H1 (cell line): Measurements from ENCODE around the gene NAV2. TPM values are rescaled to one million over a fixed set of nuclear protein-coding genes. Genes with fewer than 3 reads are reported as not detected.
A peak's percentile ranks its signal among the peaks of the same experiment; 100 is the strongest.

ENCODE experiments used
- CREB1 ChIP-seq: IDR thresholded peaks from 2 replicates; pipeline ENCODE4 v1.6.1; 2012; ENCODE audit warnings: inconsistent platforms
- FOSL1 ChIP-seq: IDR thresholded peaks from 2 replicates; pipeline ENCODE4 v1.6.1; 2011; ENCODE audit warnings: mild to moderate bottlenecking, low read depth, low read length, moderate library complexity; ENCODE audit not compliant: insufficient read depth
- JUN ChIP-seq: IDR thresholded peaks from 2 replicates; pipeline ENCODE4 v1.6.1; 2011; ENCODE audit warnings: low read depth, mild to moderate bottlenecking, improper control_type of control experiment, low read length
- POLR2A ChIP-seq, 2 experiments: IDR thresholded peaks; 1 replicate in 1 of 2; 2 replicates in 1 of 2; pipeline ENCODE4 v1.6.1; 2011; ENCODE audit warnings: low read depth in 2 of 2, low read length in 2 of 2, mild to moderate bottlenecking in 2 of 2; ENCODE audit errors: control extremely low read depth in 1 of 2
- RXRA ChIP-seq: IDR thresholded peaks from 2 replicates; pipeline ENCODE4 v1.6.1; 2011; ENCODE audit warnings: low read depth, mild to moderate bottlenecking, low read length, moderate library complexity; ENCODE audit not compliant: insufficient read depth
- SIN3A ChIP-seq, 2 experiments: IDR thresholded peaks in 1 of 2; conservative IDR thresholded peaks in 1 of 2; 2 replicates each; pipeline ENCODE4 v1.6.1; 2011 to 2012; ENCODE audit warnings: low read length in 2 of 2, improper control_type of control experiment in 1 of 2, low read depth in 1 of 2, mild to moderate bottlenecking in 1 of 2
- SP1 ChIP-seq: IDR thresholded peaks from 2 replicates; pipeline ENCODE4 v1.6.1; 2011; ENCODE audit warnings: low read depth, low read length
- YY1 ChIP-seq: IDR thresholded peaks from 2 replicates; pipeline ENCODE4 v1.6.1; 2011; ENCODE audit warnings: low read depth, mild to moderate bottlenecking, low read length
- polyA plus RNA-seq, 7 experiments: library from polyadenylated mRNA; depleted of rRNA in 3 of 7; stranded (reverse) in 5 of 7; unstranded in 2 of 7; fragments of >200 nt in 5 of 7; fragments of 200-250 nt in 2 of 7; gene quantifications; 1 replicate in 5 of 7; 2 replicates in 1 of 7; 4 replicates in 1 of 7; pipeline versions ENCODE4 v1.2.1 to v1.2.3, GENCODE V29; 2011 to 2013; ENCODE audit warnings: missing spikeins in 2 of 7, mixed read lengths in 2 of 7
- total RNA-seq: library from RNA; stranded (reverse); fragmentation: NEBNext Ultra II Directional; extraction: Animal tissue kit (Norgen Biotek cat#: 25700); gene quantifications from 2 replicates; pipeline ENCODE4 v1.2.1, GENCODE V29; 2021
- TF ChIP-seq, protein P1 (sequence below), 3 experiments: IDR thresholded peaks; 1 replicate in 2 of 3; 2 replicates in 1 of 3; pipeline versions ENCODE4 v1.5.1 to v1.6.1; 2011; ENCODE audit warnings: low read length in 3 of 3, mild to moderate bottlenecking in 3 of 3, inconsistent platforms in 2 of 3, low read depth in 1 of 3, moderate library complexity in 1 of 3; ENCODE audit not compliant: insufficient read depth in 1 of 3; ENCODE audit errors: control extremely low read depth in 1 of 3

Gene NAV2
- total and polyA plus RNA-seq, 2 of the 8 experiments (the other 6 are each of a cell fraction or from before 2014, with no cell fraction given), result 35.6 to 73.6 TPM

DNA sequence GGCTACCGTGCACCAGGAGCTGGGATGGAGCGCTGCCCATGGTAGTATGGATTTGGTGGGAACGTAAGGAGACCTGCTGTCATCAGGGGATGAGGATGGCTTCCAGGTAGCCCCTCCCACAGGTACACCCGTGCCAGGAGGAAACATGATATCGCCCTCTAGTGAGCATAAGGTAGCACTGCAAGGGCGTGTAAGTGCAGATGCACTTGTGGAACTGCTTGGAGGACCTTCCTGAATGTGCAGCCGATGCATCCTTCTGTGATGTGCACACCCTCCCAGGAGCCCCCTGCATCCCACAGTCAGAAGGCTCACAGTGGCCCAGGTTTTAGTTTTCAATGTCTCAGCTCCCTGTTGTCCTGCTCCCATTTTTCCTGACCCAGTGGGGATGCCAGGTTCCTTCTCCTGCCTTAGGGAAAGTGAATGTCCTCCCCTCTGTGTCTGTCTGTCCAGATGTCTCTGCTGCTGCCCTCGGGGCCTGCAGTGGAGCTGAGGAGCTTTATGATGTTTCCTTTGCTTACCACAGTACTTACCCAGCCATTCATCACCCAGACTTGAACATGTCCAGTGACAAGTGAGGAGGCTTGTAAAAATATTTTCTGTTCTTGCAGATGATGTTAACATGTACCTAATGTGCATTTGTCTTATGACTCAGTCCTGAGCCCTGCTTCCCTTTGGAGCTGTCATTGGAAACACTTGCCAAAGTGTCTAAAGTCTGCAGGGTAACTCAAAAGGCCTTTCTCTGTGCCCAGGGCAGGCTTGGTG lies 398.5 kb downstream of the NAV2 start (continued):
- TF ChIP-seq, protein P1, sequence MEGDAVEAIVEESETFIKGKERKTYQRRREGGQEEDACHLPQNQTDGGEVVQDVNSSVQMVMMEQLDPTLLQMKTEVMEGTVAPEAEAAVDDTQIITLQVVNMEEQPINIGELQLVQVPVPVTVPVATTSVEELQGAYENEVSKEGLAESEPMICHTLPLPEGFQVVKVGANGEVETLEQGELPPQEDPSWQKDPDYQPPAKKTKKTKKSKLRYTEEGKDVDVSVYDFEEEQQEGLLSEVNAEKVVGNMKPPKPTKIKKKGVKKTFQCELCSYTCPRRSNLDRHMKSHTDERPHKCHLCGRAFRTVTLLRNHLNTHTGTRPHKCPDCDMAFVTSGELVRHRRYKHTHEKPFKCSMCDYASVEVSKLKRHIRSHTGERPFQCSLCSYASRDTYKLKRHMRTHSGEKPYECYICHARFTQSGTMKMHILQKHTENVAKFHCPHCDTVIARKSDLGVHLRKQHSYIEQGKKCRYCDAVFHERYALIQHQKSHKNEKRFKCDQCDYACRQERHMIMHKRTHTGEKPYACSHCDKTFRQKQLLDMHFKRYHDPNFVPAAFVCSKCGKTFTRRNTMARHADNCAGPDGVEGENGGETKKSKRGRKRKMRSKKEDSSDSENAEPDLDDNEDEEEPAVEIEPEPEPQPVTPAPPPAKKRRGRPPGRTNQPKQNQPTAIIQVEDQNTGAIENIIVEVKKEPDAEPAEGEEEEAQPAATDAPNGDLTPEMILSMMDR (IDR thresholded peaks at IDR 0.05; ENCODE audit: control extremely low read depth in 1 of 3, insufficient read depth in 1 of 3, low read depth in 1 of 3, low read length in 3 of 3), result peak; percentile 85 to 99 (median 94)
- TF ChIP-seq SP1 (0 out of 2 replicates have a peak, but pooled peaks have one; percentile 36), FOSL1 (no peak), POLR2A (IDR thresholded peaks at IDR 0.05; ENCODE audit: control extremely low read depth in 1 of 2, low read depth in 2 of 2, low read length in 2 of 2) (no peak), JUN (no peak), RXRA (no peak), YY1 (no peak), CREB1 (peak; percentile 48; the same call in 1 of the 2 replicates), SIN3A (conservative IDR thresholded peaks at IDR 0.05 in 1 of 2, IDR thresholded peaks at IDR 0.05 in 1 of 2; ENCODE audit: low read depth in 1 of 2, low read length in 2 of 2) (peak; percentile 46 to 53; a peak in 1 of 4 replicates)
